Heart left ventricle (tissue), 13 donors: ENCODE data around the gene FMNL3.

Experiments
- CTCF ChIP-seq, 12 donors: fragments of 200-600 bp; sonication (generic) in 4 of 12; IDR thresholded peaks; one replicate each; pipeline versions ENCODE4 v1.5.0 to v1.8.0; 2018 to 2022; ENCODE audit warnings: antibody characterized with exemption in 12 of 12, mild to moderate bottlenecking in 5 of 12
- POLR2A ChIP-seq, 2 donors: fragments of 450-650 bp; IDR thresholded peaks; one replicate each; pipeline ENCODE4 v1.6.1; 2017; ENCODE audit warnings: antibody characterized with exemption in 2 of 2, mild to moderate bottlenecking in 2 of 2, moderate library complexity in 2 of 2
- donor health status: ischemic (EF 13 %, LVEDD 7.1; RV severe dilation, severe dysfunction).
- donor health status: DM: no; HTN: yes; CAD: no.
- donor health status: DM: no; HTN: no; CAD: no.
- donor health status: ischemic (EF 25% LVEDD 6.9; RV normal size, moderate dysfunction).
- donor health status: ischemic (EF 25% LVEDD 5.7; RV mildly dilated, moderate dysfunction).
- donor health status: ischemic (EF 35%, LVEDD 5.7; RV mildly dilated, moderate dysfunction).
- donor health status: nonischemic (EF 11% LVEDD 7.7; RV severe dilation, severe dysfunction).
- donor health status: DM: yes; HTN: yes; CAD: no.
- donor health status: PGD.
- donor health status: ischemic (EF 29% LVEDD 5.4; RV normal size, mild dysfunction).
- donor health status: nonischemic (EF 23%, LVEDD 6.1; RV moderate dilation, normal function).

DNA sequence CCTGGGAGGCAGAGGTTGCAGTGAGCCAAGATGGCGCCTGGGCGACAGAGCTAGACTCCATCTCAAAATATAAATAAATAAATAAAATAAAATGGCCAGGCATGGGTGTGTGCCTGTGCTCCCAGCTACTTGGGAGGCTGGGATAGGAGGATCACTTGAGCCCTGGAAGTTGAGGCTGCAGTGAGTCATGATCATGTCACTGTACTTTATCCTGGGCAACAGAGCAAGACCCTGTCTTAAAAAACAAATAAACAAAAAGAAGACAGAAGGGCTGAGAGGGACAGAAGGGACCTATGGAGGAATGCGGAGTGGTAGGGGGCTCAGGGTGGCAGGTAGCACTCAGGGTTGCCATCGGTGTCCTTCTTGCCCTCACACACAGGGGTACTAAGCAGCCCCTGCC lies 43.0 kb downstream of the FMNL3 start:
- TF ChIP-seq CTCF (IDR thresholded peaks at IDR 0.05) (no peak), POLR2A (IDR thresholded peaks at IDR 0.05) (no peak)
